Measurements from ENCODE around the gene MMAB.

The MMAB gene

GRCh38 chr12:109567296-109567695, 6.0 kb downstream of the MMAB start:
- Histone ChIP-seq H3K9ac (ENCODE audit: low read depth, low read length, poor library complexity) (no peak overlapping the region), H2BK120ac (ENCODE audit: low read depth, low read length) (no peak overlapping the region), H3K4me3 (ENCODE audit: low read length in 2 of 2) (no peak overlapping the region), H3K36me3 (replicated peaks in 1 of 2; ENCODE audit: control insufficient read depth in 2 of 2, insufficient read depth in 2 of 2, low read length in 2 of 2) (peaks cover 45 to 97% of the 10 kb centered on the region in 2 donors), H3K9me3 (replicated peaks in 1 of 2; ENCODE audit: control insufficient read depth in 2 of 2, insufficient read depth in 1 of 2, low read depth in 1 of 2, low read length in 2 of 2) (peaks cover 0 to 4% of the 10 kb centered on the region in 2 donors), H3K4me2 (ENCODE audit: insufficient read depth, low read length, poor library complexity, severe bottlenecking) (no peak overlapping the region), H4K91ac (ENCODE audit: low read depth, low read length, poor library complexity) (no peak overlapping the region), H3K27ac (replicated peaks; ENCODE audit: low read length) (no peak overlapping the region), H3K79me1 (ENCODE audit: low read depth, low read length) (no peaks in the 10 kb centered on the region), H3K4me1 (ENCODE audit: control insufficient read depth in 2 of 2, insufficient read depth in 1 of 2, low read depth in 1 of 2, low read length in 2 of 2) (no peaks in the 10 kb centered on the region), H2BK12ac (ENCODE audit: low read length) (no peak overlapping the region), H2AK5ac (ENCODE audit: low read depth, low read length) (no peak overlapping the region), H3K18ac (ENCODE audit: low read length) (no peak overlapping the region), H3K4ac (ENCODE audit: low read length) (no peak overlapping the region), H2AFZ (ENCODE audit: low read length) (no peak overlapping the region), H3K14ac (ENCODE audit: low read length) (no peak overlapping the region), H3K23ac (ENCODE audit: low read depth, low read length, poor library complexity) (no peak overlapping the region), H2BK5ac (ENCODE audit: low read length) (no peak overlapping the region), H2BK15ac (ENCODE audit: low read length) (no peak overlapping the region), H4K8ac (ENCODE audit: low read depth, low read length) (no peak overlapping the region), H3K27me3 (ENCODE audit: control insufficient read depth in 3 of 3, insufficient read depth in 3 of 3, low read depth in 1 of 3, low read length in 3 of 3) (no peaks in the 10 kb centered on the region)
- WGBS, 2 donors (ENCODE audit: extremely low coverage in 2 of 2, insufficient read length in 2 of 2, insufficient replicate concordance in 1 of 2): no CpG with 5 or more reads among the region's 10 CpGs
- DNase-seq (ENCODE audit: low spot score): no peak

- Histone ChIP-seq H2AK5ac (ENCODE audit: low read depth, low read length) (no peak overlapping the region), H2BK120ac (ENCODE audit: low read depth, low read length) (no peak overlapping the region), H3K79me1 (ENCODE audit: low read depth, low read length) (no peaks in the 10 kb centered on the region), H3K4me1 (ENCODE audit: control insufficient read depth in 2 of 2, insufficient read depth in 1 of 2, low read depth in 1 of 2, low read length in 2 of 2) (no peaks in the 10 kb centered on the region), H3K4me3 (ENCODE audit: low read length in 2 of 2) (no peak overlapping the region), H3K27me3 (ENCODE audit: control insufficient read depth in 3 of 3, insufficient read depth in 3 of 3, low read depth in 1 of 3, low read length in 3 of 3) (no peaks in the 10 kb centered on the region), H2BK15ac (ENCODE audit: low read length) (no peak overlapping the region), H3K4ac (ENCODE audit: low read length) (no peak overlapping the region), H2AFZ (ENCODE audit: low read length) (no peak overlapping the region), H2BK12ac (ENCODE audit: low read length) (peak overlapping the region; percentile 2), H4K91ac (ENCODE audit: low read depth, low read length, poor library complexity) (no peak overlapping the region), H3K23ac (ENCODE audit: low read depth, low read length, poor library complexity) (no peak overlapping the region), H3K4me2 (ENCODE audit: insufficient read depth, low read length, poor library complexity, severe bottlenecking) (no peak overlapping the region), H3K14ac (ENCODE audit: low read length) (peak overlapping the region; percentile 14), H3K18ac (ENCODE audit: low read length) (peak overlapping the region; percentile 18), H2BK5ac (ENCODE audit: low read length) (no peak overlapping the region), H3K27ac (replicated peaks; ENCODE audit: low read length) (no peak overlapping the region), H3K9ac (ENCODE audit: low read depth, low read length, poor library complexity) (no peak overlapping the region), H4K8ac (ENCODE audit: low read depth, low read length) (no peak overlapping the region), H3K9me3 (replicated peaks in 1 of 2; ENCODE audit: control insufficient read depth in 2 of 2, insufficient read depth in 1 of 2, low read depth in 1 of 2, low read length in 2 of 2) (peaks cover 0 to 4% of the 10 kb centered on the region in 2 donors), H3K36me3 (replicated peaks in 1 of 2; ENCODE audit: control insufficient read depth in 2 of 2, insufficient read depth in 2 of 2, low read length in 2 of 2) (peaks cover 47 to 100% of the 10 kb centered on the region in 2 donors)
- DNase-seq (ENCODE audit: low spot score): no peak
- WGBS, 2 donors (ENCODE audit: extremely low coverage in 2 of 2, insufficient read length in 2 of 2, insufficient replicate concordance in 1 of 2): no CpG with 5 or more reads among the region's 8 CpGs
Observed at GRCh38 chr12:109566424-109566823, 6.9 kb downstream of the MMAB start.

- WGBS, 2 donors (ENCODE audit: extremely low coverage in 2 of 2, insufficient read length in 2 of 2, insufficient replicate concordance in 1 of 2): no CpG with 5 or more reads among the region's 30 CpGs
- Histone ChIP-seq H3K18ac (ENCODE audit: low read length) (no peak overlapping the region), H3K4me3 (ENCODE audit: low read length in 2 of 2) (no peak overlapping the region), H2AK5ac (ENCODE audit: low read depth, low read length) (no peak overlapping the region), H3K4me2 (ENCODE audit: insufficient read depth, low read length, poor library complexity, severe bottlenecking) (no peak overlapping the region), H4K8ac (ENCODE audit: low read depth, low read length) (no peak overlapping the region), H2BK12ac (ENCODE audit: low read length) (no peak overlapping the region), H4K91ac (ENCODE audit: low read depth, low read length, poor library complexity) (no peak overlapping the region), H2BK5ac (ENCODE audit: low read length) (no peak overlapping the region), H2BK15ac (ENCODE audit: low read length) (no peak overlapping the region), H2AFZ (ENCODE audit: low read length) (no peak overlapping the region), H3K14ac (ENCODE audit: low read length) (no peak overlapping the region), H3K9me3 (replicated peaks in 1 of 2; ENCODE audit: control insufficient read depth in 2 of 2, insufficient read depth in 1 of 2, low read depth in 1 of 2, low read length in 2 of 2) (peaks cover 0 to 4% of the 10 kb centered on the region in 2 donors), H3K9ac (ENCODE audit: low read depth, low read length, poor library complexity) (no peak overlapping the region), H2BK120ac (ENCODE audit: low read depth, low read length) (no peak overlapping the region), H3K36me3 (replicated peaks in 1 of 2; ENCODE audit: control insufficient read depth in 2 of 2, insufficient read depth in 2 of 2, low read length in 2 of 2) (peaks cover 51 to 99% of the 10 kb centered on the region in 2 donors), H3K23ac (ENCODE audit: low read depth, low read length, poor library complexity) (peak overlapping the region; percentile 5), H3K4me1 (ENCODE audit: control insufficient read depth in 2 of 2, insufficient read depth in 1 of 2, low read depth in 1 of 2, low read length in 2 of 2) (peaks cover 0 to 1% of the 10 kb centered on the region in 2 donors), H3K27me3 (ENCODE audit: control insufficient read depth in 3 of 3, insufficient read depth in 3 of 3, low read depth in 1 of 3, low read length in 3 of 3) (no peaks in the 10 kb centered on the region), H3K27ac (replicated peaks; ENCODE audit: low read length) (no peak overlapping the region), H3K79me1 (ENCODE audit: low read depth, low read length) (no peaks in the 10 kb centered on the region), H3K4ac (ENCODE audit: low read length) (no peak overlapping the region)
- DNase-seq (ENCODE audit: low spot score): no peak
Observed at GRCh38 chr12:109563291-109564284, 9.7 kb downstream of the MMAB start.

GRCh38 chr12:109562871-109563270, 10.4 kb downstream of the MMAB start:
- WGBS, 2 donors (ENCODE audit: extremely low coverage in 2 of 2, insufficient read length in 2 of 2, insufficient replicate concordance in 1 of 2): no CpG with 5 or more reads among the region's 4 CpGs
- Histone ChIP-seq H2BK15ac (ENCODE audit: low read length) (no peak overlapping the region), H3K9ac (ENCODE audit: low read depth, low read length, poor library complexity) (no peak overlapping the region), H3K36me3 (replicated peaks in 1 of 2; ENCODE audit: control insufficient read depth in 2 of 2, insufficient read depth in 2 of 2, low read length in 2 of 2) (peaks cover 44 to 99% of the 10 kb centered on the region in 2 donors), H2AK5ac (ENCODE audit: low read depth, low read length) (no peak overlapping the region), H3K14ac (ENCODE audit: low read length) (no peak overlapping the region), H3K9me3 (replicated peaks in 1 of 2; ENCODE audit: control insufficient read depth in 2 of 2, insufficient read depth in 1 of 2, low read depth in 1 of 2, low read length in 2 of 2) (peaks cover 0 to 3% of the 10 kb centered on the region in 2 donors), H3K4me2 (ENCODE audit: insufficient read depth, low read length, poor library complexity, severe bottlenecking) (no peak overlapping the region), H4K91ac (ENCODE audit: low read depth, low read length, poor library complexity) (no peak overlapping the region), H3K4me3 (ENCODE audit: low read length in 2 of 2) (no peak overlapping the region), H3K18ac (ENCODE audit: low read length) (no peak overlapping the region), H3K4me1 (ENCODE audit: control insufficient read depth in 2 of 2, insufficient read depth in 1 of 2, low read depth in 1 of 2, low read length in 2 of 2) (peaks cover 0 to 4% of the 10 kb centered on the region in 2 donors), H3K4ac (ENCODE audit: low read length) (no peak overlapping the region), H2BK12ac (ENCODE audit: low read length) (no peak overlapping the region), H2BK120ac (ENCODE audit: low read depth, low read length) (no peak overlapping the region), H3K23ac (ENCODE audit: low read depth, low read length, poor library complexity) (no peak overlapping the region), H2BK5ac (ENCODE audit: low read length) (no peak overlapping the region), H3K27me3 (ENCODE audit: control insufficient read depth in 3 of 3, insufficient read depth in 3 of 3, low read depth in 1 of 3, low read length in 3 of 3) (no peaks in the 10 kb centered on the region), H3K27ac (replicated peaks; ENCODE audit: low read length) (no peak overlapping the region), H2AFZ (ENCODE audit: low read length) (no peak overlapping the region), H4K8ac (ENCODE audit: low read depth, low read length) (no peak overlapping the region), H3K79me1 (ENCODE audit: low read depth, low read length) (no peaks in the 10 kb centered on the region)
- DNase-seq (ENCODE audit: low spot score): no peak
